Stomach (tissue), 4 donors: ENCODE measurements around the gene SYNJ1.

Experiments
- CTCF ChIP-seq, 7 experiments: fragments of 450-650 bp in 4 of 7; fragments of 200-600 bp in 3 of 7; sonication (generic) in 3 of 7; IDR thresholded peaks; one replicate each; pipeline ENCODE4 v1.5.1; 2016 to 2019; ENCODE audit warnings: antibody characterized with exemption in 7 of 7, control low read depth in 2 of 7, mild to moderate bottlenecking in 1 of 7
- POLR2A ChIP-seq, 4 donors: fragments of 450-650 bp; IDR thresholded peaks; one replicate each; pipeline ENCODE4 v1.6.1; 2016; ENCODE audit warnings: antibody characterized with exemption in 4 of 4, control low read depth in 2 of 4, mild to moderate bottlenecking in 1 of 4, moderate library complexity in 1 of 4
- POLR2AphosphoS5 ChIP-seq, 3 donors: sonication (generic); formaldehyde crosslinking; IDR thresholded peaks; one replicate each; pipeline ENCODE4 v1.6.1; 2016; ENCODE audit warnings: antibody characterized with exemption in 3 of 3

GRCh38 chr21:32705901-32706300, 21.9 kb downstream of the SYNJ1 start:
- TF ChIP-seq CTCF (IDR thresholded peaks at IDR 0.05) (no peak), POLR2A (IDR thresholded peaks at IDR 0.05) (no peak), POLR2AphosphoS5 (IDR thresholded peaks at IDR 0.05) (no peak)
